Ishikawa (cell line): Measurements from ENCODE around the gene DKC1.

ENCODE experiments used
- CEBPB ChIP-seq: IDR thresholded peaks from 2 replicates; pipeline ENCODE4 v1.6.1; 2012
- CREB1 ChIP-seq: IDR thresholded peaks from 2 replicates; pipeline ENCODE4 v1.6.1; 2012; ENCODE audit warnings: low read depth
- EGR1 ChIP-seq: IDR thresholded peaks from 2 replicates; pipeline ENCODE4 v1.6.1; 2012
- EP300 ChIP-seq: IDR thresholded peaks from 2 replicates; pipeline ENCODE4 v1.6.1; 2012; ENCODE audit warnings: borderline replicate concordance
- FOXM1 ChIP-seq: IDR thresholded peaks from 2 replicates; pipeline ENCODE4 v1.6.1; 2012; ENCODE audit warnings: low read depth, borderline replicate concordance
- MAX ChIP-seq: IDR thresholded peaks from 2 replicates; pipeline ENCODE4 v1.6.1; 2012
- NFIC ChIP-seq: IDR thresholded peaks from 2 replicates; pipeline ENCODE4 v1.6.1; 2012
- RAD21 ChIP-seq: IDR thresholded peaks from 2 replicates; pipeline ENCODE4 v1.6.1; 2012; ENCODE audit warnings: low read depth
- TAF1 ChIP-seq: IDR thresholded peaks from 2 replicates; pipeline ENCODE4 v1.6.1; 2012; ENCODE audit warnings: low read depth, mild to moderate bottlenecking
- TCF12 ChIP-seq: IDR thresholded peaks from 2 replicates; pipeline ENCODE4 v1.6.1; 2012; ENCODE audit warnings: low read depth
- TEAD4 ChIP-seq: IDR thresholded peaks from 2 replicates; pipeline ENCODE4 v1.6.1; 2012
- YY1 ChIP-seq: IDR thresholded peaks from 2 replicates; pipeline ENCODE4 v1.6.1; 2012; ENCODE audit warnings: low read depth
- ZBTB7A ChIP-seq: IDR thresholded peaks from 2 replicates; pipeline ENCODE4 v1.6.1; 2012; ENCODE audit warnings: low read depth
- TF ChIP-seq, protein P1 (sequence below): IDR thresholded peaks from 2 replicates; pipeline ENCODE4 v1.6.1; 2012
- TF ChIP-seq, protein P2 (sequence below): IDR thresholded peaks from 2 replicates; pipeline ENCODE4 v1.6.1; 2012; ENCODE audit warnings: low read depth, mild to moderate bottlenecking

DKC1 gene

GRCh38 chrX:154775419-154776349, 13.0 kb downstream of the DKC1 start:
- no peak for TF ChIP-seq TEAD4
- no peak for TF ChIP-seq TCF12
- no peak for TF ChIP-seq TAF1

GRCh38 chrX:154776753-154777152, 14.1 kb downstream of the DKC1 start:
- TF ChIP-seq EP300, result no peak
- TF ChIP-seq TCF12, result no peak
- no peak for TF ChIP-seq YY1
- no peak for TF ChIP-seq NFIC
- no peak for TF ChIP-seq TEAD4

- TF ChIP-seq, protein P1, sequence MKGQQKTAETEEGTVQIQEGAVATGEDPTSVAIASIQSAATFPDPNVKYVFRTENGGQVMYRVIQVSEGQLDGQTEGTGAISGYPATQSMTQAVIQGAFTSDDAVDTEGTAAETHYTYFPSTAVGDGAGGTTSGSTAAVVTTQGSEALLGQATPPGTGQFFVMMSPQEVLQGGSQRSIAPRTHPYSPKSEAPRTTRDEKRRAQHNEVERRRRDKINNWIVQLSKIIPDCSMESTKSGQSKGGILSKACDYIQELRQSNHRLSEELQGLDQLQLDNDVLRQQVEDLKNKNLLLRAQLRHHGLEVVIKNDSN, result no peak
- TF ChIP-seq FOXM1 (no peak), CEBPB (no peak), EGR1 (no peak), CREB1 (no peak), MAX (no peak), EP300 (no peak)
These were observed 16.6 kb downstream of the DKC1 start for GRCh38 chrX:154779261-154779660.

DNA sequence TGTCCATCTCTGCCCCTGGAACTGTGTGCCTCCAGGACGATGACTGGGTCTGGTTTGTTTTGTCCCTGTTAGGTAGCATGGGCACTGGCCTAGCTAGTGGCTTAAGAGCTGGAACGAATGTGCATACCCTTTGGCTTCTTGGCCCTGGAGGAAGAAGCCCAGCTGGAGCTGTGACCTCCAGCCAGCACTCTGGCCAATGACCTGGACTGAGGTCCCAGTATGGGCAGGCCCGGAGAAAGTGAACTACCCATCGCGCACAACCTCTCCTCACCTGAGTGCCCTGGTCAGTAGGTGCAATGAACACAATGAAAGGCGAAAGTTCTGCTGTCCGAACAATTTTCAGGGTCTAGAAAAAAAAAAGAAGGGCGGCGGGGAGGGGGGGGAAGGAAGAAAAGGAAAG, 18.3 kb downstream of the DKC1 start:
- no peak for TF ChIP-seq CEBPB

GRCh38 chrX:154784149-154784995, 21.7 kb downstream of the DKC1 start:
- TF ChIP-seq NFIC, result no peak
- no peak for TF ChIP-seq FOXM1
- TF ChIP-seq TEAD4, result no peak
- no peak for TF ChIP-seq CEBPB
- no peak for TF ChIP-seq CREB1
- TF ChIP-seq TAF1, result no peak
- no peak for TF ChIP-seq ZBTB7A
- TF ChIP-seq, protein P1, result no peak
- TF ChIP-seq RAD21, result no peak

DNA sequence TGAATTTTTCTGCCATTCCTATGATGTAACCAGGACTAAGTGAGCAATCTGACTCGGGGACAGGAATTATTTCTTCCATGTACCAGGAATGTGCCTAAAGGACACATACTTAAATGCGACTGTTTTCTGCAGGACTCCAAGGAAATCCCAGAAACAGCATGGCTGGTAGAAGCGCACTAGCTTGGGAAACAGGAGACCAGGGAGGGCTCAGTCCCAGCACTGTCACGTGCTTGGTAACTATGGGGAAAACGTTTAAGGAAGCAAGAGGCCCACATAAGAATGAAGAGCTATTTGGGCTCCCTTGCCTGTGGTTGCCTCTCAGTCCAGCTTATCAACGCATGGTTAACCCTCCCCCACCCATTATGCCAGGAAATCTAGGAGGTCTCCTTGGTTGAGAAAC, 23.1 kb downstream of the DKC1 start:
- TF ChIP-seq RAD21 (no peak), EGR1 (no peak), NFIC (no peak), YY1 (no peak), FOXM1 (no peak), MAX (no peak), CEBPB (no peak)
- TF ChIP-seq, protein P2, sequence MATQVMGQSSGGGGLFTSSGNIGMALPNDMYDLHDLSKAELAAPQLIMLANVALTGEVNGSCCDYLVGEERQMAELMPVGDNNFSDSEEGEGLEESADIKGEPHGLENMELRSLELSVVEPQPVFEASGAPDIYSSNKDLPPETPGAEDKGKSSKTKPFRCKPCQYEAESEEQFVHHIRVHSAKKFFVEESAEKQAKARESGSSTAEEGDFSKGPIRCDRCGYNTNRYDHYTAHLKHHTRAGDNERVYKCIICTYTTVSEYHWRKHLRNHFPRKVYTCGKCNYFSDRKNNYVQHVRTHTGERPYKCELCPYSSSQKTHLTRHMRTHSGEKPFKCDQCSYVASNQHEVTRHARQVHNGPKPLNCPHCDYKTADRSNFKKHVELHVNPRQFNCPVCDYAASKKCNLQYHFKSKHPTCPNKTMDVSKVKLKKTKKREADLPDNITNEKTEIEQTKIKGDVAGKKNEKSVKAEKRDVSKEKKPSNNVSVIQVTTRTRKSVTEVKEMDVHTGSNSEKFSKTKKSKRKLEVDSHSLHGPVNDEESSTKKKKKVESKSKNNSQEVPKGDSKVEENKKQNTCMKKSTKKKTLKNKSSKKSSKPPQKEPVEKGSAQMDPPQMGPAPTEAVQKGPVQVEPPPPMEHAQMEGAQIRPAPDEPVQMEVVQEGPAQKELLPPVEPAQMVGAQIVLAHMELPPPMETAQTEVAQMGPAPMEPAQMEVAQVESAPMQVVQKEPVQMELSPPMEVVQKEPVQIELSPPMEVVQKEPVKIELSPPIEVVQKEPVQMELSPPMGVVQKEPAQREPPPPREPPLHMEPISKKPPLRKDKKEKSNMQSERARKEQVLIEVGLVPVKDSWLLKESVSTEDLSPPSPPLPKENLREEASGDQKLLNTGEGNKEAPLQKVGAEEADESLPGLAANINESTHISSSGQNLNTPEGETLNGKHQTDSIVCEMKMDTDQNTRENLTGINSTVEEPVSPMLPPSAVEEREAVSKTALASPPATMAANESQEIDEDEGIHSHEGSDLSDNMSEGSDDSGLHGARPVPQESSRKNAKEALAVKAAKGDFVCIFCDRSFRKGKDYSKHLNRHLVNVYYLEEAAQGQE, result no peak

DNA sequence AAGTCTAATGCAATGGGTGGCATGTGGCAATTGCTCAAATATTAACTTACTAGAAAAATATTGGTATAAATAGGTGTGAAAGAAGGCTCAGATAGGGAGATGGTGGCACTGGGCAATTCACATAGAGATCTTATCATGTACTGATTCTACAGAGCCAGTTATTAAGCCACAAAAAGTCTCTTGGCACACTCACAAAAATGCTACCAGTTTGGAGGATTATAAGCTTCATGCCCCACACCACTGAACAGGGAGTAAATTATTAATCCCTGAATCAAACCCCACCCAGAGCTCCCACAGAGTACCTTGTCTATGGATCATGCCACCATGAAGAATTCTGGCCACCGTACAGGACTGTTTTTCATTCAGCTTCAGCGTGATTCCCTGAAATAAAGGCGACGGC, 28.8 kb downstream of the DKC1 start:
- TF ChIP-seq RAD21 (no peak), MAX (no peak)

GRCh38 chrX:154791939-154792338, 29.3 kb downstream of the DKC1 start:
- TF ChIP-seq EP300, result no peak
- TF ChIP-seq, protein P1, result no peak
- no peak for TF ChIP-seq YY1
